HEK293 (cell line): ENCODE data around the gene SNX5.

ENCODE experiments used
- CTCF ChIA-PET: fragments of 350-600 bp; formaldehyde crosslinking; extraction: SDS; loops from one replicate; lab custom pipeline; 2021; ENCODE audit warnings: antibody characterized with exemption; lab: Yijun Ruan, JAX
- POLR2A ChIA-PET: fragments of 300-600 bp; formaldehyde crosslinking; extraction: SDS; loops from one replicate; lab custom pipeline; 2020; ENCODE audit warnings: antibody characterized with exemption, inconsistent platforms; lab: Yijun Ruan, JAX
- H3K27ac ChIP-seq: fragments of 200-500 bp; sonication (Bioruptor generic); 2 replicates; pipeline ENCODE4 v1.5.1; 2014; ENCODE audit warnings: low read depth, low read length, control low read depth, inconsistent platforms; ENCODE audit errors: extremely low read depth
- H3K36me3 ChIP-seq, 2 experiments: fragments of 200-500 bp in 1 of 2; sonication (Bioruptor generic) in 1 of 2; 1 replicate in 1 of 2; 2 replicates in 1 of 2; pipeline ENCODE4 v1.5.1; 2014 to 2017; ENCODE audit warnings: inconsistent platforms in 2 of 2, low read length in 2 of 2; ENCODE audit not compliant: control insufficient read depth in 2 of 2, insufficient read depth in 1 of 2
- H3K4me1 ChIP-seq: fragments of 200-500 bp; sonication (Bioruptor generic); 2 replicates; pipeline ENCODE4 v1.5.1; 2014; ENCODE audit warnings: mild to moderate bottlenecking, low read length, inconsistent platforms; ENCODE audit not compliant: control insufficient read depth, insufficient read depth
- H3K4me3 ChIP-seq: 2 replicates; pipeline ENCODE4 v1.5.1; 2011; ENCODE audit warnings: low read depth, mild to moderate bottlenecking, control low read depth, low read length, moderate library complexity
- H3K9me3 ChIP-seq: fragments of 200-500 bp; sonication (Bioruptor generic); 2 replicates; pipeline ENCODE4 v1.5.1; 2014; ENCODE audit warnings: low read depth, low read length, inconsistent platforms; ENCODE audit not compliant: control insufficient read depth, insufficient read depth
- HOXA7 ChIP-seq: sonication (generic); formaldehyde crosslinking; IDR thresholded peaks from 2 replicates; pipeline ENCODE4 v1.8.1; 2022; ENCODE audit warnings: missing genetic modification reagents, borderline replicate concordance
- HOXC10 ChIP-seq: sonication (generic); formaldehyde crosslinking; IDR thresholded peaks from 2 replicates; pipeline ENCODE4 v1.8.1; 2023; ENCODE audit warnings: mild to moderate bottlenecking, missing genetic modification reagents
- KLF17 ChIP-seq: fragments of 450-650 bp; formaldehyde crosslinking; IDR thresholded peaks from 2 replicates; pipeline ENCODE4 v1.5.1; 2016; ENCODE audit warnings: missing biosample characterization, missing genetic modification characterization
- KLF8 ChIP-seq: fragments of 450-650 bp; formaldehyde crosslinking; IDR thresholded peaks from 2 replicates; pipeline ENCODE4 v1.5.1; 2016; ENCODE audit warnings: missing biosample characterization, missing genetic modification characterization
- SCRT2 ChIP-seq: fragments of 450-650 bp; formaldehyde crosslinking; IDR thresholded peaks from 2 replicates; pipeline ENCODE4 v1.5.1; 2016; ENCODE audit warnings: missing biosample characterization, missing genetic modification characterization
- ZBTB10 ChIP-seq: fragments of 450-650 bp; formaldehyde crosslinking; IDR thresholded peaks from 2 replicates; pipeline ENCODE4 v1.5.1; 2016; ENCODE audit warnings: missing biosample characterization, missing genetic modification characterization
- ZBTB48 ChIP-seq: fragments of 450-650 bp; formaldehyde crosslinking; IDR thresholded peaks from 2 replicates; pipeline ENCODE4 v1.5.1; 2016; ENCODE audit warnings: missing biosample characterization, missing genetic modification characterization
- ZNF214 ChIP-seq: fragments of 450-650 bp; formaldehyde crosslinking; IDR thresholded peaks from 2 replicates; pipeline ENCODE4 v1.5.1; 2017; ENCODE audit warnings: missing biosample characterization, mild to moderate bottlenecking, missing genetic modification characterization, borderline replicate concordance
- ZNF221 ChIP-seq: fragments of 450-650 bp; formaldehyde crosslinking; IDR thresholded peaks from 2 replicates; pipeline ENCODE4 v1.5.1; 2017; ENCODE audit warnings: missing biosample characterization, missing genetic modification characterization, borderline replicate concordance
- ZNF274 ChIP-seq, 2 experiments: fragments of 200-500 bp in 1 of 2; fragments of 450-650 bp in 1 of 2; sonication (Bioruptor generic) in 1 of 2; formaldehyde crosslinking in 1 of 2; IDR thresholded peaks; 2 replicates each; pipeline versions ENCODE4 v1.5.1 to v1.6.1; 2014 to 2016; ENCODE audit warnings: borderline replicate concordance in 1 of 2, inconsistent platforms in 1 of 2, low read length in 1 of 2, missing biosample characterization in 1 of 2, missing genetic modification characterization in 1 of 2
- ZNF280C ChIP-seq: fragments of 450-650 bp; formaldehyde crosslinking; IDR thresholded peaks from 2 replicates; pipeline ENCODE4 v1.5.1; 2016; ENCODE audit warnings: missing biosample characterization, missing genetic modification characterization
- ZNF48 ChIP-seq: fragments of 450-650 bp; formaldehyde crosslinking; IDR thresholded peaks from 2 replicates; pipeline ENCODE4 v1.5.1; 2016; ENCODE audit warnings: missing biosample characterization, missing genetic modification characterization
- ZNF510 ChIP-seq: fragments of 450-650 bp; formaldehyde crosslinking; IDR thresholded peaks from 2 replicates; pipeline ENCODE4 v1.5.1; 2018; ENCODE audit warnings: mild to moderate bottlenecking, missing genetic modification characterization, missing biosample characterization; ENCODE audit not compliant: insufficient replicate concordance
- ZNF513 ChIP-seq: fragments of 450-650 bp; IDR thresholded peaks from 2 replicates; pipeline ENCODE4 v1.5.1; 2018; ENCODE audit warnings: missing biosample characterization, missing genetic modification characterization
- ZNF529 ChIP-seq: fragments of 450-650 bp; formaldehyde crosslinking; IDR thresholded peaks from 2 replicates; pipeline ENCODE4 v1.5.1; 2017; ENCODE audit warnings: missing genetic modification characterization, missing biosample characterization; ENCODE audit not compliant: insufficient replicate concordance
- ZNF639 ChIP-seq: fragments of 450-650 bp; formaldehyde crosslinking; IDR thresholded peaks from 2 replicates; pipeline ENCODE4 v1.5.1; 2016; ENCODE audit warnings: missing biosample characterization, missing genetic modification characterization
- ZSCAN5A ChIP-seq: fragments of 450-650 bp; formaldehyde crosslinking; IDR thresholded peaks from 2 replicates; pipeline ENCODE4 v1.5.1; 2016; ENCODE audit warnings: missing biosample characterization, missing genetic modification characterization

The SNX5 gene

GRCh38 chr20:17943343-17943742 is 25.3 kb downstream of the SNX5 start:
- H3K4me3 ChIP-seq: no peak overlapping the region
- CTCF ChIA-PET: interaction anchor here (0.9 kb wide), 1 partner anchor 12 kb away, joined by 3 read pairs; no protein-coding TSS in a partner anchor
- no peaks in the 10 kb centered on the region for H3K9me3 ChIP-seq
- POLR2A ChIA-PET: no interaction called here
- no peak overlapping the region for H3K27ac ChIP-seq
- H3K36me3 ChIP-seq: peaks cover 26 to 81% of the 10 kb centered on the region in 2 experiments
- H3K4me1 ChIP-seq: peaks cover 5% of the 10 kb centered on the region; the same call in 1 of the 2 replicates
- TF ChIP-seq ZBTB10 (no peak), SCRT2 (tag by site-specific recombination) (0 out of 2 replicates have a peak, but pooled peaks have one; percentile 10)

- H3K4me1 ChIP-seq: peaks cover 5% of the 10 kb centered on the region; the same call in 1 of the 2 replicates
Measured at GRCh38 chr20:17941826-17942196, 26.8 kb downstream of the SNX5 start.

More at GRCh38 chr20:17941826-17942196, 26.8 kb downstream of the SNX5 start:
- Histone ChIP-seq H3K4me3 (no peak overlapping the region), H3K9me3 (no peaks in the 10 kb centered on the region), H3K27ac (no peak overlapping the region), H3K36me3 (peaks cover 14 to 66% of the 10 kb centered on the region in 2 experiments)
- ChIA-PET CTCF (interaction anchor here (0.6 to 0.9 kb wide), 3 partner anchors 62 to 495 kb away, joined by 3 read pairs; no protein-coding TSS in a partner anchor), POLR2A (no interaction called here)
- TF ChIP-seq ZNF48 (no peak), ZNF639 (tag by site-specific recombination) (no peak), ZNF280C (no peak), ZNF529 (tag by site-specific recombination) (no peak), HOXC10 (CRISPR knock-in tag) (no peak), ZBTB48 (tag by site-specific recombination) (no peak), KLF8 (tag by site-specific recombination) (no peak), ZNF274 (IDR thresholded peaks at IDR 0.05; ENCODE audit: low read length) (no peak), ZNF274 (tag by site-specific recombination; IDR thresholded peaks at IDR 0.05; ENCODE audit: borderline replicate concordance) (no peak), ZNF510 (tag by site-specific recombination) (no peak), ZNF513 (no peak), HOXA7 (CRISPR knock-in tag) (no peak), KLF17 (tag by site-specific recombination) (no peak), ZSCAN5A (no peak), ZNF221 (no peak), ZNF214 (no peak)
